Peyer's patch (tissue), 4 donors: ENCODE data around the gene ELMOD3.

Source experiments
- CTCF ChIP-seq, 6 experiments: fragments of 450-650 bp in 4 of 6; fragments of 200-600 bp in 2 of 6; sonication (generic) in 1 of 6; IDR thresholded peaks; one replicate each; pipeline ENCODE4 v1.5.1; 2017 to 2019; ENCODE audit warnings: antibody characterized with exemption in 6 of 6, mild to moderate bottlenecking in 3 of 6, moderate library complexity in 1 of 6
- POLR2A ChIP-seq, 2 donors: fragments of 450-650 bp; IDR thresholded peaks; one replicate each; pipeline ENCODE4 v1.5.1; 2017; ENCODE audit warnings: antibody characterized with exemption in 2 of 2, mild to moderate bottlenecking in 2 of 2, moderate library complexity in 2 of 2

- TF ChIP-seq CTCF (IDR thresholded peaks at IDR 0.05), result no peak
- TF ChIP-seq POLR2A (IDR thresholded peaks at IDR 0.05), result no peak
Measured at GRCh38 chr2:85380048-85380447, 25.5 kb downstream of the ELMOD3 start.
